NK-92 (cell line): Measurements from ENCODE around the gene ITPK1.
"Not testable (repeated sequence)": the region's sequence is repeated elsewhere in the genome, so short reads cannot be mapped to it uniquely, and the experiment has no call there.

Experiments
- DNase-seq: peaks from one replicate; lab custom pipeline; 2025; ENCODE audit not compliant: unreplicated experiment; lab: John Stamatoyannopoulos, UW

The ITPK1 gene

GRCh38 chr14:93105856-93106255, 9.9 kb downstream of the ITPK1 start:
- DNase-seq: not testable (repeated sequence)

- DNase-seq: no peak
These were observed 10.4 kb downstream of the ITPK1 start for GRCh38 chr14:93105362-93105761.

- no peak for DNase-seq
These were observed 10.8 kb downstream of the ITPK1 start for GRCh38 chr14:93104961-93105360.

GRCh38 chr14:93103392-93104080, 12.2 kb downstream of the ITPK1 start:
- no peak for DNase-seq

GRCh38 chr14:93102141-93102540, 13.6 kb downstream of the ITPK1 start:
- DNase-seq: no peak

- DNase-seq: no peak
These were observed 14.5 kb downstream of the ITPK1 start for GRCh38 chr14:93101181-93101580.

GRCh38 chr14:93100570-93100969, 15.2 kb downstream of the ITPK1 start:
- no peak for DNase-seq

GRCh38 chr14:93100100-93100499, 15.6 kb downstream of the ITPK1 start:
- no peak for DNase-seq

GRCh38 chr14:93099643-93100042, 16.1 kb downstream of the ITPK1 start:
- DNase-seq: no peak

- no peak for DNase-seq
These were observed 16.5 kb downstream of the ITPK1 start for GRCh38 chr14:93099196-93099595.

GRCh38 chr14:93096691-93097322, 18.9 kb downstream of the ITPK1 start:
- no peak for DNase-seq

GRCh38 chr14:93095742-93096510, 19.8 kb downstream of the ITPK1 start:
- no peak for DNase-seq

- no peak for DNase-seq
These were observed 21.4 kb downstream of the ITPK1 start for GRCh38 chr14:93094121-93094918.

- DNase-seq: no peak
These were observed 22.8 kb downstream of the ITPK1 start for GRCh38 chr14:93092606-93093556.

- no peak for DNase-seq
These were observed 24.1 kb downstream of the ITPK1 start for GRCh38 chr14:93091666-93092065.

GRCh38 chr14:93090826-93091555, 24.7 kb downstream of the ITPK1 start:
- DNase-seq: no peak

GRCh38 chr14:93089521-93090269, 26.0 kb downstream of the ITPK1 start:
- DNase-seq: no peak

- no peak for DNase-seq
These were observed 29.2 kb downstream of the ITPK1 start for GRCh38 chr14:93086441-93087055.
